BJ (cell line): ENCODE data around the gene APOBR. TPM values are rescaled to one million over a fixed set of nuclear protein-coding genes. Genes with fewer than 3 reads are reported as not detected.

ENCODE experiments used
- CTCF ChIA-PET: fragments of 350-600 bp; formaldehyde crosslinking; extraction: SDS; loops from one replicate; lab custom pipeline; 2021; ENCODE audit warnings: antibody characterized with exemption, inconsistent platforms; lab: Yijun Ruan, JAX
- POLR2A ChIA-PET: fragments of 300-600 bp; sonication (Branson Sonifier 250); formaldehyde crosslinking; extraction: SDS; loops from one replicate; lab custom pipeline; 2021; ENCODE audit warnings: antibody characterized with exemption; lab: Charles Lee
- DNase-seq: peaks from one replicate; pipeline ENCODE4 v3.0.0-alpha.2; 2011; ENCODE audit warnings: low read depth
- H3K27me3 ChIP-seq: 2 replicates; pipeline ENCODE4 v1.6.0; 2011; ENCODE audit warnings: low read length; ENCODE audit not compliant: control insufficient read depth, insufficient read depth
- H3K36me3 ChIP-seq: 2 replicates; pipeline ENCODE4 v1.5.1; 2011; ENCODE audit warnings: low read length; ENCODE audit not compliant: control insufficient read depth, insufficient read depth
- H3K4me3 ChIP-seq: 2 replicates; pipeline ENCODE4 v1.5.1; 2011; ENCODE audit warnings: low read depth, mild to moderate bottlenecking, control low read depth, low read length
- CTCF ChIP-seq: IDR thresholded peaks from 2 replicates; pipeline ENCODE4 v1.5.1; 2011; ENCODE audit warnings: low read depth, mild to moderate bottlenecking, control low read depth, inconsistent platforms, low read length, moderate library complexity; ENCODE audit not compliant: insufficient read depth
- polyA plus RNA-seq: library from polyadenylated mRNA; depleted of rRNA; stranded (reverse); fragments of >200 nt; gene quantifications from 2 replicates; pipeline ENCODE4 v1.2.3, GENCODE V29; 2011

APOBR gene
- polyA plus RNA-seq, 1 experiment: not detected

GRCh38 chr16:28511801-28512789 lies 17.7 kb downstream of the APOBR start:
- Histone ChIP-seq H3K4me3 (no peak overlapping the region), H3K27me3 (no peaks in the 10 kb centered on the region), H3K36me3 (no peaks in the 10 kb centered on the region)
- no peak for TF ChIP-seq CTCF
- CTCF ChIA-PET: no interaction called here
- POLR2A ChIA-PET: no interaction called here
- no peak for DNase-seq

GRCh38 chr16:28513484-28514181 lies 19.2 kb downstream of the APOBR start:
- ChIA-PET POLR2A (no interaction called here), CTCF (no interaction called here)
- H3K27me3 ChIP-seq: no peaks in the 10 kb centered on the region
- DNase-seq: no peak
- H3K4me3 ChIP-seq: no peak overlapping the region
- TF ChIP-seq CTCF: no peak
- no peaks in the 10 kb centered on the region for H3K36me3 ChIP-seq

DNA sequence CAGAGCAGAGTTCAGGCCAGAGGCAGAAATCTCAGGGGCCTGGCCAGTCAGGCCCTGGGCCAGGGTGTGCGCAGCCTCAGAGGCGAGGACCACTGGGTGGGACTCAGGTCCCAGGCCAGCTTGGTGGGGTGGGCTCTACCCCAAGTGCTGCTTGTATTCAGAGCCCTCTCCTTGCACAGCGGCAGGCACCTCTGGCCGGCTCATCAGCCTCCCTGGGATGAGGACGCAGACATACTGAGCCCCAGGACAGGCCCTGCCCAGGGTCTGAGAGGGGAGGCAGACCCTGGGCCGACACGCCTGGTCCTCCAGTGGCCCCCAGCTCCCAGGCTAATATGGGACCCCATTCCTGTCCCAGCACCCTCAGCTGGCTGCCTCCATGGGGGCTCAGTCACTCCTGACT lies 19.8 kb downstream of the APOBR start:
- no peak for TF ChIP-seq CTCF
- Histone ChIP-seq H3K36me3 (no peaks in the 10 kb centered on the region), H3K27me3 (no peaks in the 10 kb centered on the region), H3K4me3 (no peak overlapping the region)
- DNase-seq: no peak
- ChIA-PET POLR2A (no interaction called here), CTCF (no interaction called here)

- ChIA-PET CTCF (no interaction called here), POLR2A (no interaction called here)
- no peaks in the 10 kb centered on the region for H3K36me3 ChIP-seq
- TF ChIP-seq CTCF: no peak
- DNase-seq: no peak
- no peak overlapping the region for H3K4me3 ChIP-seq
- peaks cover 1% of the 10 kb centered on the region; the same call in 1 of the 2 replicates for H3K27me3 ChIP-seq
Measured at GRCh38 chr16:28520672-28521071, 26.2 kb downstream of the APOBR start.

GRCh38 chr16:28521436-28521835 lies 27.0 kb downstream of the APOBR start:
- H3K36me3 ChIP-seq: no peaks in the 10 kb centered on the region
- H3K27me3 ChIP-seq: peaks cover 1% of the 10 kb centered on the region; the same call in 1 of the 2 replicates
- ChIA-PET CTCF (interaction anchor here (1.1 kb wide), 1 partner anchor 11 kb away, joined by 3 read pairs; no protein-coding TSS in a partner anchor), POLR2A (no interaction called here)
- TF ChIP-seq CTCF: no peak
- H3K4me3 ChIP-seq: no peak overlapping the region
- DNase-seq: no peak
